GM12878 (cell line): Measurements from ENCODE around the gene CDK16.

Source experiments
- FOS ChIP-seq: IDR thresholded peaks from 3 replicates; pipeline ENCODE4 v1.6.1; 2011; ENCODE audit warnings: borderline replicate concordance; ENCODE audit not compliant: insufficient read length; ENCODE audit errors: extremely low read depth
- IKZF1 ChIP-seq: fragments of 450-650 bp; conservative IDR thresholded peaks from 2 replicates; pipeline ENCODE4 v1.6.1; 2017; ENCODE audit warnings: antibody characterized with exemption, mild to moderate bottlenecking
- MXI1 ChIP-seq: fragments of 150-350 bp; IDR thresholded peaks from 2 replicates; pipeline ENCODE4 v1.6.1; 2011; ENCODE audit warnings: low read depth, mild to moderate bottlenecking, inconsistent platforms, low read length, improper control_type of control experiment
- NFYB ChIP-seq: IDR thresholded peaks from 2 replicates; pipeline ENCODE4 v1.6.1; 2011; ENCODE audit warnings: low read depth, mild to moderate bottlenecking, low read length, improper control_type of control experiment, moderate library complexity; ENCODE audit not compliant: insufficient read depth
- TAF1 ChIP-seq: IDR thresholded peaks from 2 replicates; pipeline ENCODE4 v1.6.1; 2011; ENCODE audit warnings: mild to moderate bottlenecking, low read depth, low read length, borderline replicate concordance
- TF ChIP-seq, protein P1 (sequence below): fragments of 450-650 bp; IDR thresholded peaks from 2 replicates; pipeline ENCODE4 v1.6.1; 2017; ENCODE audit warnings: antibody characterized with exemption, mild to moderate bottlenecking, moderate library complexity
- TF ChIP-seq, protein P2 (sequence below), 3 experiments: IDR thresholded peaks in 2 of 3; conservative IDR thresholded peaks in 1 of 3; 2 replicates each; pipeline ENCODE4 v1.5.1; 2011; ENCODE audit warnings: low read depth in 3 of 3, low read length in 3 of 3, mild to moderate bottlenecking in 3 of 3, control low read depth in 2 of 3, moderate library complexity in 2 of 3, inconsistent platforms in 1 of 3, mixed read lengths in 1 of 3; ENCODE audit not compliant: control insufficient read depth in 2 of 3, insufficient read depth in 1 of 3; ENCODE audit errors: extremely low read depth in 1 of 3
- TF ChIP-seq, protein P3 (sequence below): IDR thresholded peaks from 2 replicates; pipeline ENCODE4 v1.6.1; 2012; ENCODE audit warnings: mild to moderate bottlenecking, low read depth, low read length
- TF ChIP-seq, protein P4 (sequence below): fragments of 450-650 bp; IDR thresholded peaks from 2 replicates; pipeline ENCODE4 v1.6.1; 2017; ENCODE audit warnings: mild to moderate bottlenecking

DNA sequence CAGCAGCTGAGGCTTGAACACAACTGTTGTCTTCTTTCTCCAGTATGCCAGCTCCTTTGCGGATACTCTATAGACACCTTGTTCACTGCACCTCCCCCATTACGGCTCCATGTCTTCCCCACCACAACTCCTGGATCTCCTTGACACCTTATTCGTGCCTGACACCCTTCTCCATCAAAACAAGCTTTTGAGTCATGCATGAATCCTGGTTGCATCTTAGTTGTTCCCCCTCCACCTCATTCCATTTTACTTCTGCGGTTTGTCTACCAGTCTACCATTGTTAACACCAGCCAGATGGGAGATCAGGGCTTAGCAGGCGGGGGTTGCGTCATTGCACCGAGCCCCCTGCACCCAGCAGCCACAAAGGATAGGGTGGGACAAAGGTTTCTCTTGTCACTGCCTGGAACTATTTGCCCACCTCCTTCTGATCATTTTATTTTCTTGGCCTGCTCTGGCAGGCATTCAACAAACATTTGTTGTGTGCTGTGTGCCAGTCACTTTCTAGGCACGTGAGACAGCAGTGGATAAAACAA is 2.0 kb upstream of the CDK16 start:
- TF ChIP-seq, protein P1, sequence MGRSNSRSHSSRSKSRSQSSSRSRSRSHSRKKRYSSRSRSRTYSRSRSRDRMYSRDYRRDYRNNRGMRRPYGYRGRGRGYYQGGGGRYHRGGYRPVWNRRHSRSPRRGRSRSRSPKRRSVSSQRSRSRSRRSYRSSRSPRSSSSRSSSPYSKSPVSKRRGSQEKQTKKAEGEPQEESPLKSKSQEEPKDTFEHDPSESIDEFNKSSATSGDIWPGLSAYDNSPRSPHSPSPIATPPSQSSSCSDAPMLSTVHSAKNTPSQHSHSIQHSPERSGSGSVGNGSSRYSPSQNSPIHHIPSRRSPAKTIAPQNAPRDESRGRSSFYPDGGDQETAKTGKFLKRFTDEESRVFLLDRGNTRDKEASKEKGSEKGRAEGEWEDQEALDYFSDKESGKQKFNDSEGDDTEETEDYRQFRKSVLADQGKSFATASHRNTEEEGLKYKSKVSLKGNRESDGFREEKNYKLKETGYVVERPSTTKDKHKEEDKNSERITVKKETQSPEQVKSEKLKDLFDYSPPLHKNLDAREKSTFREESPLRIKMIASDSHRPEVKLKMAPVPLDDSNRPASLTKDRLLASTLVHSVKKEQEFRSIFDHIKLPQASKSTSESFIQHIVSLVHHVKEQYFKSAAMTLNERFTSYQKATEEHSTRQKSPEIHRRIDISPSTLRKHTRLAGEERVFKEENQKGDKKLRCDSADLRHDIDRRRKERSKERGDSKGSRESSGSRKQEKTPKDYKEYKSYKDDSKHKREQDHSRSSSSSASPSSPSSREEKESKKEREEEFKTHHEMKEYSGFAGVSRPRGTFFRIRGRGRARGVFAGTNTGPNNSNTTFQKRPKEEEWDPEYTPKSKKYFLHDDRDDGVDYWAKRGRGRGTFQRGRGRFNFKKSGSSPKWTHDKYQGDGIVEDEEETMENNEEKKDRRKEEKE, result no peak
- TF ChIP-seq, protein P2, sequence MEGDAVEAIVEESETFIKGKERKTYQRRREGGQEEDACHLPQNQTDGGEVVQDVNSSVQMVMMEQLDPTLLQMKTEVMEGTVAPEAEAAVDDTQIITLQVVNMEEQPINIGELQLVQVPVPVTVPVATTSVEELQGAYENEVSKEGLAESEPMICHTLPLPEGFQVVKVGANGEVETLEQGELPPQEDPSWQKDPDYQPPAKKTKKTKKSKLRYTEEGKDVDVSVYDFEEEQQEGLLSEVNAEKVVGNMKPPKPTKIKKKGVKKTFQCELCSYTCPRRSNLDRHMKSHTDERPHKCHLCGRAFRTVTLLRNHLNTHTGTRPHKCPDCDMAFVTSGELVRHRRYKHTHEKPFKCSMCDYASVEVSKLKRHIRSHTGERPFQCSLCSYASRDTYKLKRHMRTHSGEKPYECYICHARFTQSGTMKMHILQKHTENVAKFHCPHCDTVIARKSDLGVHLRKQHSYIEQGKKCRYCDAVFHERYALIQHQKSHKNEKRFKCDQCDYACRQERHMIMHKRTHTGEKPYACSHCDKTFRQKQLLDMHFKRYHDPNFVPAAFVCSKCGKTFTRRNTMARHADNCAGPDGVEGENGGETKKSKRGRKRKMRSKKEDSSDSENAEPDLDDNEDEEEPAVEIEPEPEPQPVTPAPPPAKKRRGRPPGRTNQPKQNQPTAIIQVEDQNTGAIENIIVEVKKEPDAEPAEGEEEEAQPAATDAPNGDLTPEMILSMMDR (IDR thresholded peaks at IDR 0.05 in 2 of 3, conservative IDR thresholded peaks at IDR 0.05 in 1 of 3; ENCODE audit: control insufficient read depth in 2 of 3, extremely low read depth in 1 of 3, insufficient read depth in 1 of 3, low read depth in 3 of 3, low read length in 3 of 3), result no peak
- TF ChIP-seq, protein P3, sequence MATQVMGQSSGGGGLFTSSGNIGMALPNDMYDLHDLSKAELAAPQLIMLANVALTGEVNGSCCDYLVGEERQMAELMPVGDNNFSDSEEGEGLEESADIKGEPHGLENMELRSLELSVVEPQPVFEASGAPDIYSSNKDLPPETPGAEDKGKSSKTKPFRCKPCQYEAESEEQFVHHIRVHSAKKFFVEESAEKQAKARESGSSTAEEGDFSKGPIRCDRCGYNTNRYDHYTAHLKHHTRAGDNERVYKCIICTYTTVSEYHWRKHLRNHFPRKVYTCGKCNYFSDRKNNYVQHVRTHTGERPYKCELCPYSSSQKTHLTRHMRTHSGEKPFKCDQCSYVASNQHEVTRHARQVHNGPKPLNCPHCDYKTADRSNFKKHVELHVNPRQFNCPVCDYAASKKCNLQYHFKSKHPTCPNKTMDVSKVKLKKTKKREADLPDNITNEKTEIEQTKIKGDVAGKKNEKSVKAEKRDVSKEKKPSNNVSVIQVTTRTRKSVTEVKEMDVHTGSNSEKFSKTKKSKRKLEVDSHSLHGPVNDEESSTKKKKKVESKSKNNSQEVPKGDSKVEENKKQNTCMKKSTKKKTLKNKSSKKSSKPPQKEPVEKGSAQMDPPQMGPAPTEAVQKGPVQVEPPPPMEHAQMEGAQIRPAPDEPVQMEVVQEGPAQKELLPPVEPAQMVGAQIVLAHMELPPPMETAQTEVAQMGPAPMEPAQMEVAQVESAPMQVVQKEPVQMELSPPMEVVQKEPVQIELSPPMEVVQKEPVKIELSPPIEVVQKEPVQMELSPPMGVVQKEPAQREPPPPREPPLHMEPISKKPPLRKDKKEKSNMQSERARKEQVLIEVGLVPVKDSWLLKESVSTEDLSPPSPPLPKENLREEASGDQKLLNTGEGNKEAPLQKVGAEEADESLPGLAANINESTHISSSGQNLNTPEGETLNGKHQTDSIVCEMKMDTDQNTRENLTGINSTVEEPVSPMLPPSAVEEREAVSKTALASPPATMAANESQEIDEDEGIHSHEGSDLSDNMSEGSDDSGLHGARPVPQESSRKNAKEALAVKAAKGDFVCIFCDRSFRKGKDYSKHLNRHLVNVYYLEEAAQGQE, result no peak
- TF ChIP-seq IKZF1 (no peak), FOS (no peak), TAF1 (no peak), MXI1 (no peak), NFYB (no peak)
- TF ChIP-seq, protein P4, sequence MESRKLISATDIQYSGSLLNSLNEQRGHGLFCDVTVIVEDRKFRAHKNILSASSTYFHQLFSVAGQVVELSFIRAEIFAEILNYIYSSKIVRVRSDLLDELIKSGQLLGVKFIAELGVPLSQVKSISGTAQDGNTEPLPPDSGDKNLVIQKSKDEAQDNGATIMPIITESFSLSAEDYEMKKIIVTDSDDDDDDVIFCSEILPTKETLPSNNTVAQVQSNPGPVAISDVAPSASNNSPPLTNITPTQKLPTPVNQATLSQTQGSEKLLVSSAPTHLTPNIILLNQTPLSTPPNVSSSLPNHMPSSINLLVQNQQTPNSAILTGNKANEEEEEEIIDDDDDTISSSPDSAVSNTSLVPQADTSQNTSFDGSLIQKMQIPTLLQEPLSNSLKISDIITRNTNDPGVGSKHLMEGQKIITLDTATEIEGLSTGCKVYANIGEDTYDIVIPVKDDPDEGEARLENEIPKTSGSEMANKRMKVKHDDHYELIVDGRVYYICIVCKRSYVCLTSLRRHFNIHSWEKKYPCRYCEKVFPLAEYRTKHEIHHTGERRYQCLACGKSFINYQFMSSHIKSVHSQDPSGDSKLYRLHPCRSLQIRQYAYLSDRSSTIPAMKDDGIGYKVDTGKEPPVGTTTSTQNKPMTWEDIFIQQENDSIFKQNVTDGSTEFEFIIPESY, result no peak
